NCI-H510A treated with DMSO at 0.1 percent for 48 hours (cell line): ENCODE data around the gene ABHD1.

ENCODE experiments used
- DNase-seq: peaks from one replicate; lab custom pipeline; 2025; lab: John Stamatoyannopoulos, UW

Gene ABHD1

DNA sequence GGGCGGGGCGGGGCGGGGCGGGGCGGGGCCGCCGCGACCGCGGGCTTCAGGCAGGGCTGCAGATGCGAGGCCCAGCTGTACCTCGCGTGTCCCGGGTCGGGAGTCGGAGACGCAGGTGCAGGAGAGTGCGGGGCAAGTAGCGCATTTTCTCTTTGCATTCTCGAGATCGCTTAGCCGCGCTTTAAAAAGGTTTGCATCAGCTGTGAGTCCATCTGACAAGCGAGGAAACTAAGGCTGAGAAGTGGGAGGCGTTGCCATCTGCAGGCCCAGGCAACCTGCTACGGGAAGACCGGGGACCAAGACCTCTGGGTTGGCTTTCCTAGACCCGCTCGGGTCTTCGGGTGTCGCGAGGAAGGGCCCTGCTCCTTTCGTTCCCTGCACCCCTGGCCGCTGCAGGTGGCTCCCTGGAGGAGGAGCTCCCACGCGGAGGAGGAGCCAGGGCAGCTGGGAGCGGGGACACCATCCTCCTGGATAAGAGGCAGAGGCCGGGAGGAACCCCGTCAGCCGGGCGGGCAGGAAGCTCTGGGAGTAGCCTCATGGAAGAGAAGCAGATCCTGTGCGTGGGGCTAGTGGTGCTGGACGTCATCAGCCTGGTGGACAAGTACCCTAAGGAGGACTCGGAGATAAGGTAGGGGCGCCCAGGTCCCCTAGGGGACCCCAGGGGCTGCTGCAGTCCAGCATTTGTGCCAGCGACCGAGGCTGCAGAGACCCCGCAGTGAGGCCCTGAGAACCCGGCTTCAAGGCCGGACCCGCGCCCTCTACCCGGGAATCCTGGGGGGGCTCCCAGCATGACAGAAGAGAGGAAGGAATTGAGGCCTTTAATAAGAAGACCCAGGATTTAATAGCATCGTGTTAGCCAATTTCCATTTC lies 36.7 kb upstream of the ABHD1 start, which contains the start of gene KHK:
TSS of gene KHK (plus strand) at position 49 of the 870 bp plus-strand sequence. CDS start at position 537, 488 bp downstream.
- DNase-seq: peak; percentile 66

DNA sequence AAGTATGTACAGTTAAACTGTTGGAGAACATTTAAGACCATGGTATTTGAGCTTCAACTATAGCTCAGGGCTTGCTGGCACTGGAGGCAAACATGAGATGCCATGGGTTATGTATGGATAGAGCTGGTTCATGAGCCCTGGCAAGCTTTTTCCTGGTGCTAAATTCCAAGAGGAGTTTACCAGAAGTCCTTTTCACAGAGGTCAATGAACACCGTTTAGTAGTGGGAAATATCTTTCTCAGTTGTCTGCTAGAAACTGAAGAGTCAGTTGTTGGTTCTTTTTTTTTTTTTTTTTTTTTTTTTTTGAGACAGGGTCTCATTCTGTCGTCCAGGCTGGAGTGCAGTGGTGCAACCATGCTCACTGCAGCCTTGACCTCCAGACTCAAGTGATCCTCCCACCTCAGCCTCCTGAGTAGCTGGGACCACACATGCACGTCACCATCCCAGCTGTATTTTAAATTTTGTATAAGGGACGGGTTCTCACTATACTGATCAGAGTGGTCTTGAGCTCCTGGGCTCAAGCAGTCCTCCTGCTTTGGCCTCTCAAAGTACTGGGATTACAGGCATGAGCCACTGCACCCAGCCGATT lies 35.7 kb upstream of the ABHD1 start:
- DNase-seq: no peak

DNA sequence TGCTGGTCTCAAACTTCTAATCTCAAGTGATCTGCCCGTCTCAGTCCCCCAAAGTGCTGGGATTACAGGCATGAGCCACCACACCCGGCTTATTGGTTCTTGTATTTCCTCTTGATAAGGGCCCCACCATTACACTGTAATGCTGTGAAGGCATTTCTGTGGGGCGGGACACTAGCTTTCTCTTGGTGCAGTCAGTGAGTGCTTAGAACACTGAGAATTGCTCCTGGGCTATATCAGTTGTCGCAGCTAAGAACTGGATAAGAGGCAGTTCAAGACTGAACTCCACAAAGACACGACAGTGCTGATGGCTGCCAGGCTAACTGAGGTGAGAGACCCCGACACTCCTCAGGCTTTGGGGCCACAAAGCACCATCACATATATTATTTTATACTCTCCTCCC lies 35.0 kb upstream of the ABHD1 start:
- DNase-seq: no peak

DNA sequence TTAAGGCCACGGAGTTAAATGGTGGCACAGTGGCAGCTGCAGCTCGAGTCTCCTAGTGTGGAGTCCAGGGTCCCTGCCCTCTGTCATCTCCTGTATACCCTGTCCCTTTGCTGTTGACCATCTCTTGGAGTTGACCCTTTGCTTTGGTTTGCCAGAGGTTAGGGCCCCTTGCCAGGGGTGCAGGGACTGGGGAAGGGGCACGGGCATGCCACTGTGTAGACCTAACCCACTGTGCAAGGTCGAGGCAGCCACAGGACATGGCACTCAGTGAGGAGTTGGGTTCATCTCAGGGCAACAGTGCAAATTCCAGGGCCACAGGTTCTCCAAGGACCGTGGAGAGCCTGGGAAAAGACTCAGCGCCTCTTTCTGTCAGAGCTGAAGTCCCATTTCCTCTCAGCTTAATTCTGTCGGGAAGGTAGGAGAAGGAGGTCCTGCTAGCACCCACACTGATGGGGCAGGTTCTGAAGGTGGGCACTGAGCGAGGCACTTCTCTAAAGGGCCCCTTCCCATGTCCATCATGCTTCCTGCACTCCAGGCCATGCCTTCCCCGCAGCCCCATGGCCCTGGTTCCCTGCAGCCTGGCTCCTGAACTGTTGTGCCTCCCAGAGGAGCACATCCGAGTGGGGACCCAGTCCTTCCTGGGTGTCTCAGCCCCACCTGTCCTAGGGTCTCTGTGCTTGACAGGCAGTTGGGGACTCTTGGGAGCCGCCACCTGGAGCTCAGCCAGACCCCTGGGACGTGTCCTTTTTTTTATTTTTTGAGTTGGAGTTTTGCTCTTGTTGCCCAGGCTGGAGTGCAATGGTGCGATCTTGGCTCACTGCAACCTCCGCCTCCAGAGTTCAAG lies 34.3 kb upstream of the ABHD1 start:
- DNase-seq: no peak

DNA sequence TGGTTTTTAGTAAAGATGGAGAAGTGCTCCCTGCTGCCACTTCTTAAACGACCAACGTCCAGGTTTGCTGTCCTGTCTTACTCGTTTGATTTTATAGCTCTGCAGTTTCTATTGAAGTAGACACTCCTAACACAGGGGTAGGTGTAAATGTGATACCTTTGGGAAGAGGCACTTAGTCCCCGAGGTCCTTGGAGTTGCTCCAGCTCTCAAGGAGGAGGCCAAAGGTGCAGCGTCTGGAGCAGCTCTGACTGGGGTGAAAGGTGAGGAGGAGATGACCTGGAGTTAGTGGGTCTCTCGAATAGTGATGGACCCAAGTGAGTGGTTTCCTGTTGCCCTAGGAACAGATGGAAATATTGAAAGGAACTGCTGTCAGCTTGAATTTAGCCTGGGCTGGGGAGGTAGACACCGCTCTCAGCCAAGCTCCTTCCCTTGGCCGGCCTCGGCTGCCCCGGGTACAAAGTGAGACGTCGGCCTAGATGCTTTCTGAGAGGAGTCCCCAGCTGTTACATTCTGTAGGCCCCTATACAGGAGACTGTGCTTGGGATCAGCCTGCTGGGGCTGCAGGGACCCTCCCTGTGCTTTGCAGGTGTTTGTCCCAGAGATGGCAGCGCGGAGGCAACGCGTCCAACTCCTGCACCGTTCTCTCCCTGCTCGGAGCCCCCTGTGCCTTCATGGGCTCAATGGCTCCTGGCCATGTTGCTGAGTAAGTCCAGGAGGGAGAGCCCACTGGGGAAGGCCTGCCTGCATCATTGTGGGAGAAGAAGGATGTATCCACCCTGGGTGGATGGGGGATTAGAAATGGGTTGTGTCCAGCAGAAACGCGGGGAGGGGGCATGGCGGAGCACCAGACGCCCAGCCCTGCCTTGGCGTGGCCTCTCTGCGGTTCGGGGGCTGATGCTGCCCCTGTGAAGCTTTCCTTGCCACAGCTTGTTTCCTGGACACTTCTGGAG lies 31.6 kb upstream of the ABHD1 start:
- no peak for DNase-seq

DNA sequence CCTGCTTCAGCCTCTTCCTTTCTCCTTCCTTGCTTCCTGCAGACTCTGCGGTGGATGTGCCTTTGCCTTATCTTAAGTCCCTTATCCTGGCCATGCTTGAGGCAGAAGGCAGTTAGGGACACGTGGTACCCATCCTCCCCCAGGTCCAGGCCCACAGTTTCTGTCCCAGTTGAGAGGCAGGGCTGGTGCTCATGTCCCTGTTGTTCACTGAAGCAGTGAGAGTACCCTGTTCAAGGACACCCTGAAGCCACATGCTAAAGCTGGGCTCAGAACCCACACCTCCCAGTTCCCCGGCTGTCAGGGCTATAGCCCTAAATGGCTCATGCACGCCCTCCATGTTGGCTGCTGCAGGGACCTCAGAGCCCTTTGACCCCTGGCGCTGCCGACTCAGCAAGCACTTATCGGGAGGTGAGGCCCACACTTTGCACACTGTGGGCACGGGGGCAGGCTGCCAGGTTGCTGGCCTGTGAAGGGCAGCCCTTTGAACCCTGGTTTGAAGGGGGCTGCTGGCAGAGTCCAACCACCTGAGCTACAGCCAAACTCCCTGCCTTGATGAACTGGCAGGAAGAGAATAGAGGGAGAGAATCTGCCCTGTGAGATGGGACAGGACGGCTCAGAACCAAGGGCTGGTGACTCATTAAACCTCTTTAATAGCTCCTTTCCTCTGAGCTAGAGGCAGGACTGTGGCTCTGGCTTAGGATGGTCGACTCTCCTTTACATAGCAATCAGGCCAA lies 30.8 kb upstream of the ABHD1 start:
- no peak for DNase-seq

DNA sequence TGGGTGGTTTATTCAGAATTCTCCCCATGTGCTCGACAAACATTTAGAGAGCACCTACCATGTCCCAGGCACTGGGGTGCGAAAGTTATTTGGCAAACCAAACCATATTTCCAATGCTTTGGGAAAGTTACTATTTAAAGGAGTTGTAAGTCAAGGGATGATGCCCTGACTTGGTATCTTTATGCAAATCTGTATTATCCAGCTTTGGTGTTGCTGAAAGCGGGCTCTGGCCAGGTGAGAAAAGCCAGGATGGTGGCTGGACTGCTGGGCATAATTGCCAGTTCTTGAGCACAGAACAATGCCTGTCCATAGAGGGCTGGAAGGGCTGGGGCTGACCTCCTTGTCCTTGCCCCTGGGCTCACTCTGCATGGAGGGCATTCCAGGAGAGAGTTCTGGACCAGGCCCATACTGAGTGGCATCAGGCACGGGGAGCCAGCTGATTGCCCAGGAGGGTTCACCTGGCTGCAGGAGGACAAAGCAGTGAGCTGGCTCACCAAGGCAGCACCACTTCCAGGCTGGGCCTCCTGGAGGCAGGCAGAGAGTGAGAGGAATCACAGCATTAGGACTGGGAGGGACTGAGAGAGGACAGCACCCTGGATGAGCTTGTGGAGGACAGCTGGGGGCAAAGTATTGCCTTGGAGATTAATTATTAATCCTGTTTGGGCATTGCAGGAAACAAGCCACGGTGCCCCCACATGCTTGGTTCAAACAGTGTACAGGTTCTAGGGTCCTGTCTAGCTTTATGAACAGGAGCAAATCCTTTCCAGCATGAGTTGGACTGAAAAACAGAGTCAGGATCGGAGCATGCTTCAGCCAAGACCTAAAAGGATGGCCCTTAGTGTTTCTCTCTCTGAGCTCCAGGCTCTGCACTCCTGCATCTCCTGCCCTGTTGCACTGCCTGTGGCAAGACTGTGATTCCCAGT lies 29.9 kb upstream of the ABHD1 start:
- DNase-seq: no peak

DNA sequence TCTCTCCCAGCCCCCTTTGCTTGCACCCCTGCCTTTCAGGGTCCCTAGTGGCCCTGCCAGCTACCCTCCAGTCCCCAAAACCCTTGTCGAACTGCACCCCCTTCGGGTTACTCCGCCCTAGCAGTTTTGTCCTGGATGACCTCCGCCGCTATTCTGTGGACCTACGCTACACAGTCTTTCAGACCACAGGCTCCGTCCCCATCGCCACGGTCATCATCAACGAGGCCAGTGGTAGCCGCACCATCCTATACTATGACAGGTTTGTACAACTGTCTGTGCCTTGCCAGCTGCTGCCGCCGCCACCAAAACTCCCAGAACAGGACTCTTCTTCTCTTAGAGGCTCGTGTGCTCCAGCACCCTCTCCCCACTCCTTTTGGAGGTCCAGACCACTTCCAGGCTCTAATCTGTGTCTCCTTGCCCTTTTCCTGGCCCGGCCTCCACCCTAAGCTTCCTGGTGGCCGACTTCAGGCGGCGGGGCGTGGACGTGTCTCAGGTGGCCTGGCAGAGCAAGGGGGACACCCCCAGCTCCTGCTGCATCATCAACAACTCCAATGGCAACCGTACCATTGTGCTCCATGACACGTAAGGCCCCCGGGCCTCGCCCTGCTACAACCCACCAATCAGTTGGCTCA lies 29.1 kb upstream of the ABHD1 start:
- no peak for DNase-seq

DNA sequence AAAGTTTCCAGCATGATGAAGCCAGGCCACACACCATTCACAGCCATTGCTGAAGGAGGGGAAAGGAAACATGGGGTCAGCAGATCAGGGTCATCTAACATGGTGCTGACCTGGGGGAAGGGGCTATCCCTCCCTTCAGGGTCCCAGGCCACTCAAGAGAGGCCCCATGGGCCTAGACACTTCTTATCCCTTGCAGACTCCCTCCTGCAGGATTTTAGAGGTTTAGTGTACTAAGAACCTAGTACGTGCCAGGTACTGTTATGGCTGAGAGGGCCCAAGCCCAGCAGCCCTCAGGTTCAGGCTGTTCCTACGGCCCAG lies 28.2 kb upstream of the ABHD1 start:
- no peak for DNase-seq

DNA sequence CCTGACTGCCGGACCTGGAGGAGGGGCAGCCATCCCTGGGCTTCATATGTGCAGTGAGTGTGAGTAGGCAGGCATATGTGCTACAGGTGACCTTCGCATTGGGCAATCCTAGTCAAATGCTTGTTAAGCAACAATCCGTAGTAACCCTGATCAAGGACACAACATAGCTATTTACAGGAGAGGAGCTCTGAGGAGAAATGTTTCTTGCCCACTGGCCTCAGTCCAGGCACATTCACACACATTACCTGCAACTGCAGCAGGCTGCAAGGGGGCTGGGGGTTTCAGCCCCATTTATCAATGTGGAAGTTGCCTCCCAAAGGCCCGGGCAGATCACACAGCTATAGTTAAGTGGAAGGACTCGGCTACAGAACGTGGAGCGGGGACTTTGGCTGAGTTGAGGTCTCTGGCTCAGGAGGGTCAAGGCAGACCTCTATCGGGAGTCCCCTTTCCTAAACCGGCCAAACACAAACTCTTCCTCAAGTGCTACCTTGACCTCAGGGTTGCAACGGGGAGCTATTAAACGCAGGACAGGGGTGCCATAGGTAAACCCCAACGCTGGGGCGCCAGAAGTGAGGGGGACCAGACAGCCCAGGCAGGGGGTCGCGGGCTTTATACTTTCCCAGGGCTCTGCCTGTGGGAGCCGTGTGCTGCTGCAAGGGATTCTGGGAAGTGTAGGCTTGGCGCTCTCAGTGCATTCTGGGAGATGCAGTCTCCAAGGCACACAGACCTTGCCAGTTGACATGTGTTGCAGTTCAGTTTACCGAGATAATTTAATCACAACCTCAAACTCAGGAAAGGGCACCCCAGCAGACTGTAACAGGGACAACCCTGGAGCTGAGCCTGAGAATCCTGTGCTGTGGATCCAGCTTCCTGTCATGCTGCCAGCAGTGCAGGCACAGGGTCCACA lies 27.6 kb upstream of the ABHD1 start:
- DNase-seq: no peak

DNA sequence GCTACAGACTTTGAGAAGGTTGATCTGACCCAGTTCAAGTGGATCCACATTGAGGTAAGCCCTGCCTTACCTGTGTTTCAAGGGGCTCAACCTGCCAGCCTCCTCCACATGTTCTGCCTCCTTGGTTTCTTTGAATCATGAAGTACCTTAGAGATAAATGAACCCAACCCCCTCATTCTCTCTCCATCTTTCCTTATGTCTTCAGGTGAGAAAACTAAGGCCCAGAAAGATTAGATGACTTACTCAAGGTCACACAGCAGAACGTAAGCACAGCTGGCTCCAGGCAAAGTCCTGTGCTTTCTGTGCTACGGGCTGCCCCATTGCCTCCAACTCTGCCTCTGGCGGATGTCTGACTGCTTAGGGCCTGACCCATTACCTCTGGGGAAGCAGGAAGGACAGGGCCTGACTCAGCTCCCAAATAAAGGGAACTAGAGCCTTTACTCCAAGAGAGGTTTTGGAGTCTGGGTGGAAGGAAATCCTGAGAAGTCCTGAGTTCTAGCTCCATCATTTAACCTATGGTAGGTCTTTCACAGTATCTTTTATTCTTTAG lies 26.8 kb upstream of the ABHD1 start:
- no peak for DNase-seq

DNA sequence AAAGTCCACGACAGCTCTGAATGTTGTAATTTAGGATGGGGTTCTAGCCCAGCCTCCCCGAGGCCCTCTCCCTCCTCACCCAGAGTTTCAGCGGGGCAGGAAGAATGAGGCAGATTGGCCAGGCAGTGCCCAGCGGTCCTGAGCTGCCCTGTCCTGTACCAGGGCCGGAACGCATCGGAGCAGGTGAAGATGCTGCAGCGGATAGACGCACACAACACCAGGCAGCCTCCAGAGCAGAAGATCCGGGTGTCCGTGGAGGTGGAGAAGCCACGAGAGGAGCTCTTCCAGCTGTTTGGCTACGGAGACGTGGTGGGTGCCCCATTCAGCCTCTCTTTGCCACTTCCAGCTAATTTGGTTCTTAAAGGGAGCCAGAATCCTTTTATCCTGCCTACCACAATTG lies 26.3 kb upstream of the ABHD1 start:
- DNase-seq: no peak

DNA sequence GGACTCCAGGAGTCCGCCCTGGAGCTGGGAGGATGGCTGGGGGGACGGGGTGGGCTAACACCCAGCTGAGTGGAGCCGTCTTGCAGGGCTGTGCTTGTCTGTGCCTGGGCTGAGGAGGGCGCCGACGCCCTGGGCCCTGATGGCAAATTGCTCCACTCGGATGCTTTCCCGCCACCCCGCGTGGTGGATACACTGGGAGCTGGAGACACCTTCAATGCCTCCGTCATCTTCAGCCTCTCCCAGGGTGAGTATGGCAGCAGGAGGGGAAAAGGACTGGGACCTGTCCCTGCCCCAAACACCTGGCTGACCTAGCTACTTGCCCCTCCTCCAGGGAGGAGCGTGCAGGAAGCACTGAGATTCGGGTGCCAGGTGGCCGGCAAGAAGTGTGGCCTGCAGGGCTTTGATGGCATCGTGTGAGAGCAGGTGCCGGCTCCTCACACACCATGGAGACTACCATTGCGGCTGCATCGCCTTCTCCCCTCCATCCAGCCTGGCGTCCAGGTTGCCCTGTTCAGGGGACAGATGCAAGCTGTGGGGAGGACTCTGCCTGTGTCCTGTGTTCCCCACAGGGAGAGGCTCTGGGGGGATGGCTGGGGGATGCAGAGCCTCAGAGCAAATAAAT lies 24.2 kb upstream of the ABHD1 start:
- no peak for DNase-seq

DNA sequence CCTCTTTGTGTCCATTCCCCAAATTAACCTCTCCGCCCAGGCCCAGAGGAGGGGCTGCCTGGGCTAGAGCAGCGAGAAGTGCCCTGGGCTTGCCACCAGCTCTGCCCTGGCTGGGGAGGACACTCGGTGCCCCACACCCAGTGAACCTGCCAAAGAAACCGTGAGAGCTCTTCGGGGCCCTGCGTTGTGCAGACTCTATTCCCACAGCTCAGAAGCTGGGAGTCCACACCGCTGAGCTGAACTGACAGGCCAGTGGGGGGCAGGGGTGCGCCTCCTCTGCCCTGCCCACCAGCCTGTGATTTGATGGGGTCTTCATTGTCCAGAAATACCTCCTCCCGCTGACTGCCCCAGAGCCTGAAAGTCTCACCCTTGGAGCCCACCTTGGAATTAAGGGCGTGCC lies 23.6 kb upstream of the ABHD1 start:
- no peak for DNase-seq

DNA sequence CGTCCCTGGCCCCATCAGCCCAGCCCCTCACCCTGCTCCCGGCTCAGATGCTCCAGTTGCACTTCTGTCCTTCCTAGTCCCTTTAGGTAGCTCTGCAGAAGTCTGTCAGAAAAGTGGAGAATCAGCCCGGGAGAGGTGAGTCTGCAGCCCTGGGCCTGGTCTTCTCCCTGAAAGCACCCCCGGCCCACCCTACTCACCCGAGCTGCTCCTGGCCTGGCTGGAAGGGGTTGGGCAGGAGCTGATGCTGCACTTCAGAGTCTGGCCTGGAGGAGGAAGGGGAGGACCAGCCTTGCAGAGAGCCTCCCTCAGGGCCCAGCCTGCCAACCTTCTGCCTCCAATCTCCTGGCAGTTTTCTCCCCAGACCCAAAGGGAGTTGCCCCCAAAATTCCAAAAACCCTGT lies 21.3 kb upstream of the ABHD1 start:
- no peak for DNase-seq

DNA sequence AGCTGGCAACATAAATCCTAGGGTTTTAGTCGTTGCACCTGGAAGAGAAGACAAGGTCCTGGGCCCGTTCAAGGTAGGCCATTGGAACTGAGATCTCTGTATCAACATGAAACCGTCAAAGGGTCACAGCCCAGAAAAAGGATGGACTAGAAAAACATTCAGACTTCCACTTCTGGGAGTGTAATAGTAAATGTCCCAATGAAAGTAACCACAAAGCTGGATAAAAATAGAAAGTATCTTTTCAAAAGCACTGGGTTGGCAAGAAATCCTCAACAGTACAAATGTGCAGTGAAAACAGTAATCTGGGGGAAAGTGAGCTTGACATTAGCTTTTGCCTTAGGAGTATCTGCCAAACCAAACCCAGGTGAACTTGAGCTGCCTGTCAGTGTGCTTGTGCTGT lies 17.6 kb upstream of the ABHD1 start:
- no peak for DNase-seq

DNA sequence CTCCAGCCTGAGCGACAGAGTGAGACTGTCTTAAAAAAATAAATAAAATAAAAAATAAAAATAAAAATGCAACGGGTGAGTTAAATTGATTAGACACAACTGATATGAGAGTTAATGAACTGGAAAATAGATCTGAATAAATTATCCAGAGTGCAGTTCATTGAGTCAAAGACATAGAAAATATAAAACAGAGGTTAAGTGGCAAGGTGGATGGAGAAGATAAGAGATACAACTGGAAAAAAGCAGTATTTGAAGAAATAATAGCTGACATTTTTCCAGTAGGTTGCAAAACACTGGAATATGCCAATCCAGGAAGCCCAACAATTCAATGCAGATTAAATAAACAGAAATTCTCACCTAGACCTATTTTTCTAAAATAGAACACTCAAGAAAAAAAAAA lies 15.4 kb upstream of the ABHD1 start:
- DNase-seq: no peak

DNA sequence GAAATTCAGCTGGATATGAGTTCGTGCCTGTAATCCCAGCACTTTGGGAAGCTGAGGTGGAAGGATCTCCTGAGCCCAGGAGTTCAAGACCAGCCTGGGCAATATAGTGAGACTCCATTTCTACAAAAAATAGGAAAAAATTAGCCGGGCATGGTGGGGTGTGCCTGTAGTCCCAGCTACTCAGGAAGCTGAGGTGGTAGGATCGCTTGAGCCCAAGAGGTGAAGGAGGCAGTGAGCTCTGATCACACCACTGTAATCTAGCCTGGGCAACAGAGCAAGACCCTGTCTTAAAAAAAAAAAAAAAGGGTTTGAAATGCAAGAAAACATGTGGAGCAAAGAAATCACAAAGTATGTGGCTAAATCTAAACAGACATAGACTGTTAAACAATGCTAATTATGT lies 14.5 kb upstream of the ABHD1 start:
- no peak for DNase-seq
